ENCODE measurements around the gene PTAFR. TPM values are rescaled to one million over a fixed set of nuclear protein-coding genes. Genes with fewer than 3 reads are reported as not detected.

Gene PTAFR
- total RNA-seq, 6 experiments from 2014 or later, result 0.26 to 0.57 (median 0.43) TPM

DNA sequence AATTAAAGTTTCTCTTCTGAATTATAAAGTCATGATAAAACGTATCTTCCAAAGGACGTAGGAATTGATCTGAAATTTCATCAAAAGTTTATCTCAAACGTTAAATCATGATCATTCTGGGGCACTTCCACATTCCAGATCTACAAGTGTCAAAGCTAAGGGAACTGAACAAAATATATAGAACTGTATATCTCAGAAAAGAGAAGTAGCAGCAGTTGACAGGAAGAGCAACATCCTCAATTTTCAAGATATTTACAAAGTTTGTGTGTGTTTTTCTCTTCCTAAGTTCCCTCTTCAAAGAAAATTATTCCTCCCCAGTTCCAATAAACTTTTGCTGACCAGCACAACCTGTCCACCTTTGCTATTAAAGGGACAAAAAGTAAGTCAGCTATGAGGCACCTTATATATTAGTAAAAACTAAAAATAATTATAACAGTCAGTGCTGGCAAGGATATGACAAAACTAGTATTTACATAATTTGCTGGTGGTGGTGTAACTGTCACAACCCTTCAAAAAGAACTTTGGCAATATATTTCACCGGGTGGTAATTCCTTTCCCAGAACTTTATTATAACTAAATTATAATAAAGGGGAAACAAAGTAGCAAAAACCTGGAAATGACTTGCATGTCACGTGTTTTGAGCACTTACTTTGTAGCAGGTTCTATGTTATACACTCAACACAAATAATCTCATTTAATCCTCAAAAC, 49.6 kb downstream of the PTAFR start:
- Mint-ChIP-seq H3K27me3 (ENCODE audit: insufficient read depth) (peaks cover 5% of the 10 kb centered on the region; the same call in 1 of the 2 replicates), H3K4me3 (no peak overlapping the region), H3K4me1 (ENCODE audit: low read depth) (peaks cover 29% of the 10 kb centered on the region)

DNA sequence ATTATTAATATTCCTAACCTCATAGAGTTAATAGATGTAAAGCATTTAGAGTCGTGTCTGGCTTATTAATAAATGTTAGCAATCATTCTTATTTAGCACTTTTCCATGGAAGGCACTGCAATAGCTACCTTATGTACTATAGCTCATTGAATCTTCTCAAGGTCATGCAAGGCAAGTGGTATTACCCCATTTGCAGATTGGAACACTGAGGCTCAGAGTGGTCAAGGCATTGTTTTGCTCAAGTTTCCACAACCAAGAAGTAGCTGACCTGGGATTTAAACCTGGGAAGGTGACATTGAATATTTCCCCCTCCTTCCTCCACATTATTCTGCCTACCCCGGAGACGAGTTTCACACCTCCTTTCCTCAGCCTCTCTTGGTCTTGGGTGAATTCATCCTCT, 50.3 kb downstream of the PTAFR start:
- DNase-seq, result no peak
- peaks cover 31% of the 10 kb centered on the region for H3K4me1 Mint-ChIP-seq (ENCODE audit: low read depth)
- H3K9me3 Mint-ChIP-seq, result no peaks in the 10 kb centered on the region
- H3K4me3 Mint-ChIP-seq, result no peak overlapping the region
- H3K27ac Mint-ChIP-seq, result no peak overlapping the region
- TF ChIP-seq, protein P1, sequence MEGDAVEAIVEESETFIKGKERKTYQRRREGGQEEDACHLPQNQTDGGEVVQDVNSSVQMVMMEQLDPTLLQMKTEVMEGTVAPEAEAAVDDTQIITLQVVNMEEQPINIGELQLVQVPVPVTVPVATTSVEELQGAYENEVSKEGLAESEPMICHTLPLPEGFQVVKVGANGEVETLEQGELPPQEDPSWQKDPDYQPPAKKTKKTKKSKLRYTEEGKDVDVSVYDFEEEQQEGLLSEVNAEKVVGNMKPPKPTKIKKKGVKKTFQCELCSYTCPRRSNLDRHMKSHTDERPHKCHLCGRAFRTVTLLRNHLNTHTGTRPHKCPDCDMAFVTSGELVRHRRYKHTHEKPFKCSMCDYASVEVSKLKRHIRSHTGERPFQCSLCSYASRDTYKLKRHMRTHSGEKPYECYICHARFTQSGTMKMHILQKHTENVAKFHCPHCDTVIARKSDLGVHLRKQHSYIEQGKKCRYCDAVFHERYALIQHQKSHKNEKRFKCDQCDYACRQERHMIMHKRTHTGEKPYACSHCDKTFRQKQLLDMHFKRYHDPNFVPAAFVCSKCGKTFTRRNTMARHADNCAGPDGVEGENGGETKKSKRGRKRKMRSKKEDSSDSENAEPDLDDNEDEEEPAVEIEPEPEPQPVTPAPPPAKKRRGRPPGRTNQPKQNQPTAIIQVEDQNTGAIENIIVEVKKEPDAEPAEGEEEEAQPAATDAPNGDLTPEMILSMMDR (IDR thresholded peaks at IDR 0.05), result no peak
- peaks cover 5% of the 10 kb centered on the region; the same call in 1 of the 2 replicates for H3K27me3 Mint-ChIP-seq (ENCODE audit: insufficient read depth)
- H3K36me3 Mint-ChIP-seq (ENCODE audit: low read depth), result no peaks in the 10 kb centered on the region

More for the DNA sequence above, 49.6 kb downstream of the PTAFR start:
- Mint-ChIP-seq H3K9me3 (no peaks in the 10 kb centered on the region), H3K36me3 (ENCODE audit: low read depth) (no peaks in the 10 kb centered on the region), H3K27ac (no peak overlapping the region)
- TF ChIP-seq, protein P1 (IDR thresholded peaks at IDR 0.05), result no peak
- DNase-seq, result no peak

DNA sequence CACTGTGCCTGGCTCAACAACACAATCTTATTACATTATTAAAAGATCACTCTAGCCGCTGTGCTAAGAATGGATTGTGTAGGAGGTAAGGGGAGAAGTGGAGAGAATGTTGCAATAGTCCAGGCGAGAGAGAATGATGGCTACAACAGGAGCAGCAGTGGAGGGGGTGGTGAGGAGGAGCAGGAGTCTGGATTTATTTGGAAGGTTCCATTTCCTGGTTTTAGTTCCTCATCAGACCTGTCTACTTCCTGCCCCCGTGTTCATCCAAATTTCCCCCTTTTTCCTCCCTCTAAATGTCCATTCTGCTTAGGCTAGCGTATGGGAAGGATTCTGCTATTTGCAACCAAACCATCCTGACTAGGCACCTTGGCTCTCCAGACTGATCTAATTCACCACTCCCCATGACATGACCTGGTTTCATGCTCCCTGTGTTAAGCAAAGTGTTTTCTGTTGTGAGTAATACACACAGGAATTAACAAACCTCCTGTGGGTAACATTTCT, 53.0 kb downstream of the PTAFR start:
- Mint-ChIP-seq H3K27ac (peak overlapping the region; percentile 77), H3K4me3 (peak overlapping the region; percentile 35), H3K9me3 (no peaks in the 10 kb centered on the region), H3K36me3 (ENCODE audit: low read depth) (no peaks in the 10 kb centered on the region), H3K27me3 (ENCODE audit: insufficient read depth) (peaks cover 5% of the 10 kb centered on the region; the same call in 1 of the 2 replicates), H3K4me1 (ENCODE audit: low read depth) (peaks cover 24% of the 10 kb centered on the region)
- peak; percentile 77 for DNase-seq
- TF ChIP-seq, protein P1 (IDR thresholded peaks at IDR 0.05), result no peak

DNA sequence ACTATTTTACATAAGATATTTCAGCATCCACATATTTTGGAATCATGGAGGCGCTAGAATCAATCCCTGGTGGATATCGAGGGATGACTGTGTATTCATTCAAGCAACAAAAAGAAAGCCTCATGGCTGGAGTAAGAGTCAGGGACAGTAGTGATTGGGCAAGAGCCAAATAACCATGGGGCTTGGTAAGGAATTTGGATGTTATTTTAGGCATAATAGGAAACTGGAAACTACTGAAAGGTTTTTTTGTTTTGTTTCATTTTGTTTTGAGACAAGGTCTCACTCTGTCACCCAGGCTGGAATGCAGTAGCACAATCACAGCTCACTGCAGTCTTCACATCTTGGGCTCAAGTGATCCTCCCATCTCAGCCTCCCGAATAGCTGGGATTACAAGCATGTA, 54.3 kb downstream of the PTAFR start:
- Mint-ChIP-seq H3K27me3 (ENCODE audit: insufficient read depth) (peaks cover 5% of the 10 kb centered on the region; the same call in 1 of the 2 replicates), H3K9me3 (no peaks in the 10 kb centered on the region), H3K4me1 (ENCODE audit: low read depth) (peaks cover 18% of the 10 kb centered on the region), H3K36me3 (ENCODE audit: low read depth) (no peaks in the 10 kb centered on the region), H3K4me3 (no peak overlapping the region; the same call in none of the 2 replicates), H3K27ac (no peak overlapping the region; the same call in 1 of the 2 replicates)
- TF ChIP-seq, protein P1 (IDR thresholded peaks at IDR 0.05), result no peak
- DNase-seq, result peak; percentile 68

DNA sequence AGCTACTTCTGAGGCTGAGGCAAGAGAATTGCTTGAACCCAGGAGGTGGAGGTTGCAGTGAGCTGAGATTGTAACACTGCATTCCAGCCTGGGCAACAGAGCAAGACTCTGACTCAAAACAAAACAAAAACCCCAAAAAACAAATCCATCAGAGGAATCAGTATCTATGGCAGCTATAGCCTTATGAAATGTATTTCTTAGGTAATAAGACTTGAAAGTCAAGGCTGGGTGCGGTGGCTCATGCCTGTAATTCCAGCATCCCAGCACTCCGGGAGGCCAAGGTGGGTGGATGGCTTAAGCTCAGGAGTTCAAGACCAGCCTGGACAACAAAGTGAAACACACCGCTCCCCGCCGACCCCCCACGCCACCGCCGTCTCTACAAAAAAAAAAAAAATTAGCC, 56.9 kb downstream of the PTAFR start:
- H3K27ac Mint-ChIP-seq, result no peak overlapping the region
- no peak for DNase-seq
- no peaks in the 10 kb centered on the region for H3K36me3 Mint-ChIP-seq (ENCODE audit: low read depth)
- H3K4me3 Mint-ChIP-seq, result no peak overlapping the region
- H3K9me3 Mint-ChIP-seq, result no peaks in the 10 kb centered on the region
- TF ChIP-seq, protein P1 (IDR thresholded peaks at IDR 0.05), result no peak
- peaks cover 18% of the 10 kb centered on the region for H3K4me1 Mint-ChIP-seq (ENCODE audit: low read depth)
- no peaks in the 10 kb centered on the region for H3K27me3 Mint-ChIP-seq (ENCODE audit: insufficient read depth)

All from HFFc6 (cell line).